Measurements from ENCODE around the gene VLDLR. TPM values are rescaled to one million over a fixed set of nuclear protein-coding genes. Genes with fewer than 3 reads are reported as not detected.

Gene VLDLR
- total RNA-seq, 2 donors from 2014 or later: 10.9 to 17.2 TPM

DNA sequence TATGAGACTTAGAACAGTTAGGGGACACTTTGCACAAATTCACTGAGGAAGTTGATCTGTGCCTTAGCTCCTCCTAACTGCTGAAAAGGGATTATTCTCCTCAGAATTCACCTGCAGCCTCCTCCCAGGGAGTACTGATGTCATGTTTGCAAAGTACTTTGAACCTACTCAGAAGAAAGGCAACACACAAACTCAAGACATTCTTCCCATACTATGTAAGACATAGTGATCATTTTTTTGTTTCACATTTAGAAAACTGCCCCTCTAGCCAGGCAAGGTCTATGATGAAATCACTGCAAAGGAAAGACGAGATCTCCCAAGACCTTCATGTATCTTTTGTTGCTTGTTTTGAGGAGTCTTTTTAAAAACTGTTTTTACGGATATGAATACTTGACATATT, 10.6 kb upstream of the VLDLR start:
- Mint-ChIP-seq H3K4me3 (no peak overlapping the region), H3K27me3 (peaks cover 10% of the 10 kb centered on the region), H3K4me1 (no peaks in the 10 kb centered on the region), H3K36me3 (ENCODE audit: low read depth) (no peaks in the 10 kb centered on the region), H3K27ac (no peak overlapping the region), H3K9me3 (no peaks in the 10 kb centered on the region)
- no peak for ATAC-seq (replicated peaks)

DNA sequence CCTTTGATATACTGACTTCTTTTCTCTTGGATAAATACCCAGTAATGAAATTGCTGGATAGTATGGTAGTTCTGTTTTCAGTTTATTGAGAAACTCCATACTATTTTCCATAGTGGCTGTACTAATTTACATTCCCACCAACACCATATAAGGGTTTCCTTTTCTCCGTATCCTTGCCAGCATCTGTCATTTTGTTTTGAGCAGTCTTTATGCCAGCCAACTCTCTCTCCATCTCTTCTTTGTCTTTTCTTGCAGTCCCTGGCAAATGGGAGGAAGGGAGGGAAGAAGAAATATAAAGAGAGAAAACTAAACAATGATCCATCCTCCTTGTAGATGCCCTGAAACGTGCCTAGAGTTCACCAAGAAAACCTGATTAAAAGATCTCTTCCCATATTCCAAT, 9.6 kb upstream of the VLDLR start:
- H3K36me3 Mint-ChIP-seq (ENCODE audit: low read depth): no peaks in the 10 kb centered on the region
- peaks cover 10% of the 10 kb centered on the region for H3K27me3 Mint-ChIP-seq
- no peaks in the 10 kb centered on the region for H3K4me1 Mint-ChIP-seq
- no peak for ATAC-seq (replicated peaks)
- no peak overlapping the region for H3K4me3 Mint-ChIP-seq
- no peak overlapping the region for H3K27ac Mint-ChIP-seq
- H3K9me3 Mint-ChIP-seq: no peaks in the 10 kb centered on the region

DNA sequence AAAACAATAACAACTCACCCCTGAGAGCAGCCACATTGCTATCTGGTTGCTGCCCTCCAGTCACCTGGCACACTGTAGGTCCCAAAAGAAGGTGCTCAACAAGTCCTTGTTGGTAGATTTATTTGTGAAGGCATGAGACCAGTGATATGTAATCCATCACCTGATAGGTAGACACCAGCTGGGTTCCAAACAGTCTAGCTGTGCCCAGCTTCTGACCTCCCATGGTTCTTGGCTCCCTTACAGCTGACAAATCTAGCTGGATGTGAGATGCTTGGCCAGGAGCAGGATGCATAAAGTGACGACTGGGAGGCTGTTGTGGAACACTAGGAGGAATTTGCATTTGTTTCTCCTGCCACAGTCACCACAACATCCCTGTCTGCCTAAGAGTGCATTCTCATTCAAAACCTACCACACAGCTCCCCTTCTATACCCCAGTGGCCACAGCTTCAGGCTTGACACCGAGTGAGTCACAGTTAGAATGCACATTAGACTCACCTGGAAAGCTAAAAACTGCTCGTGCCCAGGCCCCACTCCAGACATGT, 7.8 kb upstream of the VLDLR start:
- no peaks in the 10 kb centered on the region for H3K4me1 Mint-ChIP-seq
- no peak for ATAC-seq (replicated peaks)
- H3K27me3 Mint-ChIP-seq: peaks cover 4% of the 10 kb centered on the region
- H3K27ac Mint-ChIP-seq: no peak overlapping the region
- H3K4me3 Mint-ChIP-seq: no peak overlapping the region
- no peaks in the 10 kb centered on the region for H3K36me3 Mint-ChIP-seq (ENCODE audit: low read depth)
- no peaks in the 10 kb centered on the region for H3K9me3 Mint-ChIP-seq

DNA sequence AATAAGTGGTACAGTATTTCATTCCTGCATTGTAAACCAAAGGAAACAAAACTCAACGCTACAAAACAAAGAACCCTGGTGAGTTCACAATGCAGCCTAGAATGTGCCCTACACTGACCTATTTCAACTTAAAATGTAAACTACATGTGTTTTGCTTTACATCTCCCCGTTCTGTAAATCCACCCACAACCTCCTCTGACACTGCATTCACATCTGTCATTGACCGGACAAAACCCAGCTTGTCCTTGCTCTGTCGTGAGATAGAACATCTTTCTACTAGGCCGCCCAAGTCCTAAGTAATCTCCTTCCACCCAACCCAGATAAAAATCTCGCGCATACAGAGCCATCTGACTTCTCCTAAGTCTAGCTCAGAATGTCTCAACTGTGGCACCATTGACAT, 6.1 kb upstream of the VLDLR start:
- H3K27ac Mint-ChIP-seq: no peak overlapping the region
- no peak for ATAC-seq (replicated peaks)

DNA sequence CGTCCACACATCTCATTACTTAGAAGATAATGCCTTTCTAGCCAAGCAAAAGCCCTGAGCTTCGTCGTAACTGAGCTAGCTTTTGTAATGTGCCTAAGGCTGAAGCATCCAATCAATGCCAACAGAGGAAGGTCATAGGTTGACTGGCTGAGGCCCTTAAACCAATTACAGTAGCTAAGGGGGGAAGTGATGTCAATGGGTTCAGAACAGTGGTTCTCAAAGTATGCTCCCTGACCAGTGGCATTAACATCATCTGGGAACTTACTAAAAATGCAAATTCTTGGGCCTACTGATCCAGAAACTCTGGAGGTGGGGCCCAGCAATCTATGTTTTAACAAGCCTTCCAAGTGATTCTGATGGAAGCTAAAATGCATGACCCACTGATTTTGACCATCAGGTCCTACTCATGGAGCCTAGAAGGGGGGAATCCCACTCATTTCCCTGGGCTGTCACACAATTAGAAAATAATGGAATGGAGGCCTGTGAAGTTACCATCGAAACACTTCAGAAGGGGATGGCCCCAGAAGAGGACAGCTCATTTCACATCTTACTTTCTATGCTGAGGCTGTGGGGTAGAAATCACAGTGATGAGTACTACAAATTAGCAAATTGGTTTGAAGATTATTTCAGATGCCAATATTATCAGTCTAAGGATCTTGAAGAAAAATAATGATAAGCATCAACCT, 4.8 kb upstream of the VLDLR start:
- Mint-ChIP-seq H3K4me1 (no peaks in the 10 kb centered on the region), H3K9me3 (no peaks in the 10 kb centered on the region), H3K27me3 (peaks cover 4% of the 10 kb centered on the region), H3K36me3 (ENCODE audit: low read depth) (no peaks in the 10 kb centered on the region), H3K27ac (no peak overlapping the region), H3K4me3 (no peak overlapping the region)
- ATAC-seq (replicated peaks): peak; percentile 23

More for the DNA sequence above, 6.1 kb upstream of the VLDLR start:
- Mint-ChIP-seq H3K4me1 (no peaks in the 10 kb centered on the region), H3K9me3 (no peaks in the 10 kb centered on the region), H3K27me3 (peaks cover 7% of the 10 kb centered on the region), H3K36me3 (ENCODE audit: low read depth) (no peaks in the 10 kb centered on the region), H3K4me3 (no peak overlapping the region)

DNA sequence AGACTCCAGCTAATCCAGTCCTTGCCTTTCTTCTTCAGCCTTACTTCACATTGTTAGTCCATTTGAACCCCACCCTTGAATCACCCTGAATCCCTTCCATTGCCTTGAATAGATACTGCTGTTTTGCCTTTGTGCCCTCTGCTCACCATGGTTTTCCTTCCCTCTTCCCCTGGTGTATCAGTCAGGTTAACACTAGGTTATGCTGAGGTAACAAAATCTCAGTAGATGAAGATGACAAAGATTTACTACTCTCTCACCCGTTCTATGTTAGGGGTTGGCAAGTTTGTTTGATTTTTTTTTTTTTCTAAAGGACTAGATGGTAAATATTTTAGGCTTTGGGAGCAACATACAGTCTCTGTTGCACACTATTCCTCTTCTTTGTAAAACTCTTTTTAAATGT, 3.3 kb upstream of the VLDLR start:
- Mint-ChIP-seq H3K4me3 (no peak overlapping the region), H3K4me1 (no peaks in the 10 kb centered on the region), H3K27ac (no peak overlapping the region), H3K36me3 (ENCODE audit: low read depth) (peaks cover 11% of the 10 kb centered on the region), H3K9me3 (no peaks in the 10 kb centered on the region), H3K27me3 (peaks cover 8% of the 10 kb centered on the region)
- no peak for ATAC-seq (replicated peaks)

DNA sequence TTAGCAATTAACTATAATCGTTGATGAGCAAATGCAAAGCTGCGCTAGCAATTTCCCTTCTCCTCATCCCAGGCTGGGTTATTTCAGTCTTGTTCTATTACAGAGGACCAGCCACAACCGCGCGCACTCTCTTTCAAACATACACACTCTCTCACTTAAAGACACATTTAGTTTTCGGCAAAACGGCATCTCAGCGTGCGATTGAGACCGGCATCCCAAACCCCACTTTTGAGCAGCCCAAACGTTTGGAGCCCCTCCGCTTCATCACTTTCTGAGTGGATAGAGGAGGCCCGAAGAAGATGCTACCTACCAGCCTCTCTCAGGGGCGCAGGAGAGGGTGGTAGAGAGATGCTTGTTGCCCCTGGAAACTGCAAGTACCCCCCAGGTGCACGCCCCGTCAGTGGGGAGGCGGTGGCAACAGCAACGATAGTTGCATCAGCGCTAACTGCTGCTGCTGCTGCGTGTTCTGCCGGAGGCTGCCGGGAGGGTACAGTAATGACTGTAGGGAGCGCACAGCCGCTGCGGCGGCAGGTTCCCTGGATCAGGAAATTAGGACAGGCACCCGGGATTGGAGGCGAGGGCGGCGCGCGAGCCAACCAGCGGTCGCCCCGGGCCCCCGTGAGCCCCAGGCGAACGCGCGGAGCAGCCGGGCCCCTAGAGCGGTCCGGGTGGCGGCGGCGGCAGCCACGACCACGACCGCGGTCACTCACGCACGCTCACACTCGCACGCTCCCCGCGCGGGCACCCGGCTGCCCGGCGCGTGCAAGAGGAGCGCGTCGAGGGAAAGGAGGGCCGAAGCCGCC, 467 bp upstream of the VLDLR start:
- H3K36me3 Mint-ChIP-seq (ENCODE audit: low read depth): peaks cover 17% of the 10 kb centered on the region
- ATAC-seq (replicated peaks): peak; percentile 81

DNA sequence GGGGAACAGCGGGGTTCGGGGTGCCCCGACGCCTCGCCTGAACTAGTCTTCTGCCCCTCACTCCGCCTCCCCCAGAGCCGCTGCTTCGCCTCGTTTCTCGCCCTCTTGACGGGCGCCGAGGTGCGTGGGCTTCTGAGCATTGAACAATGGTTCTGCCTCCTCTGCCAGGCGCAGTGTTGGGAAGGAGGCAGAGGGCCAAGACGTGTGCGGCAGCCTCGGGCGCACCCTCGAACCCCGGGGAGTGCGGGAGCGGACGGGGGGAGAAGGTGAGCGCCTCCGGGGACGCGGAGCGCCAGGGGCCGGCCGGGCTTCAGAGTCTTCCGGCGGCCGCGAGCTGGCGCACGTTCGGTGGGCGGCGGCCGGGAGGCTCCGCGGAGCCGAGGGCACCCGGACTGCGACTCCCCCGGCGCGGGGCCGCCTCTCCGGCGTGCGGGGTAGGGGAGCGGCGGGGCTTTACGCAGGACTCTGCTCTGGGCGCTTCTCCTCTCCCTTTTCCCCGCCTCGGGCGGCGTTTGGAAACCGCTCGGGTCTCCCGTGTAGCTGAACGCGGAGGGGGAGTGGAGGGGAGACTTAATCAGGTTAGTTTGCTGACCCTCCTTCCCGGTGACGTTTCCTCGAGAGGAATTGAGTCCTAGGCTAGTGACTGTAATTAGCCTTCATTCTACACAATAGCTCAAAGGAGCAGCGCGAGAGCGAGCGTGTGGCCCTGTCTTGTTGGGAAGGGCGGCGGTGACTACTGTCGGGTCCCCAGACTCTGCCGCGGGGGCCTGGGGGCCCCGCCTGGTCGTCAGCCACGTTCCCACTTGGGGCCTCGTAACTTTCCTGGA, 1.1 kb downstream of the VLDLR start:
- H3K27ac Mint-ChIP-seq: peak overlapping the region; percentile 83
- peak; percentile 24 for ATAC-seq (replicated peaks)
- H3K27me3 Mint-ChIP-seq: peaks cover 30% of the 10 kb centered on the region
- H3K9me3 Mint-ChIP-seq: no peaks in the 10 kb centered on the region
- H3K4me1 Mint-ChIP-seq: no peaks in the 10 kb centered on the region
- peaks cover 17% of the 10 kb centered on the region for H3K36me3 Mint-ChIP-seq (ENCODE audit: low read depth)
- peak overlapping the region; percentile 91 for H3K4me3 Mint-ChIP-seq

More for the DNA sequence above, 467 bp upstream of the VLDLR start:
- Mint-ChIP-seq H3K27ac (peak overlapping the region; percentile 61), H3K9me3 (no peaks in the 10 kb centered on the region), H3K4me3 (peak overlapping the region; percentile 91), H3K27me3 (peaks cover 30% of the 10 kb centered on the region), H3K4me1 (no peaks in the 10 kb centered on the region)

DNA sequence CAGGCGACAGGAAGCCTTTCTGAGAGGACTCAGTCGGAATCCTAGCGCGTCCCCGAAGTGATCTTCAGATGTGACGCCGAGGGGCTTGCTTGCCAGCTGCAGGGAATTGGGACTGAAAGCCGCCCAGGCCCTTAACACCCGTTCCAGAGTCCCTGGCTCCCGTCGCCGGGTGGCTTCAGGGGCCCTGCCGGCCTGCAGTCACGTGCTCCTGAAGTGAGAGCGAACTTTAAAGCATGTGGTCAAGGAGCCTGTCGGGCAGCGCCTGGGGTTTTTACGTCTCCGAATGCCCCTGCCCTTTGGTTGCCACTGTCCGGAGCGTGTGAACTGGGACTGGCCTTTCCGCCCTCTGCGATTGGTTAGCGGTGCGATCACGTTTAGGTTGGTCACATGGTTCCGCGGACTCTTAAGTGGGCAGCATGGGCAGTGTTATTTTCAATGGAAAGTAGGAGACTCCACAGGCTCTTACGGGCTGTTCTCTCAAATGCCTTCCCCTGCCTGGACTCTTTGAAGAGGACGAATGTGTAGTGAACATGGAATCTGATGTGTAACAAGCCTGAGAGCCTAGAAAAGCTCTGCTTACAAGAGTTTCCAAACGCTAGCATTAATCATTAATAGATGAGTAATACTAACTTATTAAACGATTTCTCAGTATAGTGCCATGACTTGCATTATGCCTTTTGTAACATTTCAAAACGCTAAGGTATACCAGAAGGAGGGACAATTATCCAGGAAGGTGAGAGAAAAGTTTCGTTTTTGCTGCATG, 1.9 kb downstream of the VLDLR start:
- Mint-ChIP-seq H3K27me3 (peaks cover 30% of the 10 kb centered on the region), H3K27ac (peak overlapping the region; percentile 83), H3K9me3 (no peaks in the 10 kb centered on the region), H3K4me1 (no peaks in the 10 kb centered on the region), H3K36me3 (ENCODE audit: low read depth) (peaks cover 17% of the 10 kb centered on the region), H3K4me3 (peak overlapping the region; percentile 91)
- no peak for ATAC-seq (replicated peaks)

DNA sequence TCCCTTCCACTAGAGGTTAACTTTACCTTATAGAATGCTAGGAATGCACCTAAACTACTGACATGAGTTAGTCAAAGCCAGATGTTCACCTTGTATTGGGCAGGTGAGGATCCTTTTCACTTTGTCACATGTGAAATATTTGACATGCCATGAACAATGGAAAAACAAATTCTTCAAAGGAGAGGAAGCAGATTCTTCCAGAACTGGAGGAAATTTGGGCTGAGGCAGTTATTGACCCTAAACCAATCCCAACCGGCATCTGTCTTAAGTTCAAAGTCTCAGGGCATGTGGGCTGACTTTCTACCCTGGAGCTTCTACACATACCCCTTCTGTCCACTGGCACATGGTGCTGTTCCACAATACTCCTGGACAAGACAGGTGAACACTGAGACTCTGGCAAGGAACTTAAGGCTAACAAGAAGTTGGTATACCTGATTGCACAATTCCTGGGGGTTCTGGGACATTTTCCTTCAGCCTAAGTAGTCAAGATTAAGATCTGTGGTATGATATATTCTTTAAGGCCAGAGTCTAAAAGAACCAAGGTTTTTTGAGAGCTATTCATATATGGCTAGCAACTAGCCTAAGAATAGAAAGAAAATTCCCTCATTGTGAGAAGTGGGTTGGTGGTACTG, 2.6 kb downstream of the VLDLR start:
- H3K4me1 Mint-ChIP-seq: no peaks in the 10 kb centered on the region
- H3K36me3 Mint-ChIP-seq (ENCODE audit: low read depth): peaks cover 17% of the 10 kb centered on the region
- no peak for ATAC-seq (replicated peaks)
- peak overlapping the region; percentile 91 for H3K4me3 Mint-ChIP-seq
- H3K27me3 Mint-ChIP-seq: peaks cover 29% of the 10 kb centered on the region
- H3K27ac Mint-ChIP-seq: no peak overlapping the region
- H3K9me3 Mint-ChIP-seq: no peaks in the 10 kb centered on the region

DNA sequence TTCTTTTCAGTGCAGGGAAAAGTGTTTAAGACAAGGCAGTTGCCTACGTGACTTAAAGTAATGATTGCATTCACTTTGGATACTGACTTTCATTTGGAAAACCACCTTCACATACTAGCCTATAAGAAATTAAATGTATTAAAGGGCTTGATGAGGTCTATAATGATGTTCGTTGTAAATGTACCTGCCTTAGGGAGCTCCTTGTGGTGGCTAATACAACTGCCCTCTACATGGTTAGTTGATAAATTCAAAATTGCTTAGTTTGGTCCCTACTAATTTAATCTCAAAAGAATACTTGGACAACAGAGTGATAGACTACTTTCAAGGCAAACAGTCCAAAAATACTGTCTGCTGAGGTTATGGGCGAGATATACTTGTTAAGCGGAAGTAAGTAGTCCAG, 3.8 kb downstream of the VLDLR start:
- no peak overlapping the region for H3K27ac Mint-ChIP-seq
- H3K4me1 Mint-ChIP-seq: no peaks in the 10 kb centered on the region
- no peaks in the 10 kb centered on the region for H3K9me3 Mint-ChIP-seq
- H3K27me3 Mint-ChIP-seq: peaks cover 25% of the 10 kb centered on the region
- H3K4me3 Mint-ChIP-seq: no peak overlapping the region
- ATAC-seq (replicated peaks): no peak
- peaks cover 17% of the 10 kb centered on the region for H3K36me3 Mint-ChIP-seq (ENCODE audit: low read depth)

DNA sequence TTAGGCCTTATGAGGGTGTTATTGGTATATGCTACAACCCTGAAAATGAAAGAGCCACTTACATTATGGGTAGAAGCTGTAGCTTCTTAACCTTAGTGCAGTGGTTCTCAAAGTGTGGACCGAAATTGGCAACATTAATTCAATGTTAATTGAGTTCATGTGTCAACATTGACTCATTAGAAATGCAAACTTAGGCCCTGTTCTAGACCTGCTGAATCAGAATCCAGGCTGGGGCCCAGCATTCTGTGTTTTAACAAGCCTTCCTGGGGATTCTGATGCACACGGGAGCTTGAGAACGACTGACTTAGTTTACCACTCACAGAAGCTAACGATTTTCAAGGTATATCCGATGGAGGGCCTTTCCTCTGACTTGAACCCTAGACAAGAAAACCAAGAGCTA, 7.3 kb downstream of the VLDLR start:
- Mint-ChIP-seq H3K4me3 (no peak overlapping the region), H3K27ac (no peak overlapping the region), H3K27me3 (peaks cover 17% of the 10 kb centered on the region), H3K9me3 (no peaks in the 10 kb centered on the region), H3K36me3 (ENCODE audit: low read depth) (no peaks in the 10 kb centered on the region), H3K4me1 (no peaks in the 10 kb centered on the region)
- ATAC-seq (replicated peaks): no peak

DNA sequence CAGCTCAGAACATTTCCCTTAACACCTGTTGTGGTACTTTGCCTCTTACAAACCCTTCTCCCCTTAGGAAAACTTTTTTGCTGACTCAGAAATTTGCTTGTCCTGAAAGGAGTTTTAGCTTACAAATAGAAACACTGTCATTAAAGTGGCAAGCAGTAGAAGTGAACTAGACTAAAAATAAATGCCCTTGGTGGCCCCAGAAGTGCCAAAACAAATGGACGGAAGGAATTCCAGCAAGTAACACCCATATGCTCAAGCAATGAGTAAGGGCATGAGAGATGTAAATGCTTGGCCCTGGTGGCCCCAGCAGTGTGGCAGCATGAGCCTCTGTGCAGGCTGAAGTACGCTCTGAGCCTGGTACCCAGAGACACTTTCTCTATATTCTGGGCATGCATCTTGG, 8.6 kb downstream of the VLDLR start:
- no peak overlapping the region for H3K4me3 Mint-ChIP-seq
- no peaks in the 10 kb centered on the region for H3K36me3 Mint-ChIP-seq (ENCODE audit: low read depth)
- H3K27ac Mint-ChIP-seq: no peak overlapping the region
- no peak for ATAC-seq (replicated peaks)
- H3K9me3 Mint-ChIP-seq: no peaks in the 10 kb centered on the region
- peaks cover 5% of the 10 kb centered on the region for H3K4me1 Mint-ChIP-seq
- peaks cover 5% of the 10 kb centered on the region for H3K27me3 Mint-ChIP-seq

Data from activated T-helper 17 cell treated with anti-CD3 and anti-CD28 coated beads, Interleukin-2, amount 50 U/mL, for 72 hours (primary cell).